ENCODE results near the gene SCRN2. TPM values are rescaled to one million over a fixed set of nuclear protein-coding genes. Genes with fewer than 3 reads are reported as not detected.

The SCRN2 gene
- total RNA-seq, 4 donors from 2014 or later: 11.0 to 22.3 (median 16.8) TPM

- no peak overlapping the region for H3K27ac ChIP-seq
- no peaks in the 10 kb centered on the region for H3K9me3 ChIP-seq
- no peak overlapping the region for H3K4me3 ChIP-seq
- H3K27me3 ChIP-seq: peaks cover 54 to 58% (median 57%) of the 10 kb centered on the region in 3 donors
- in situ Hi-C loops (cut with MboI; ENCODE audit: low sequenced_read_pairs in 4 of 4) (no loop called here), intact Hi-C loops (cut with DNase I; ENCODE audit: low total_unique reads) (no loop called here)
- ATAC-seq: no peak
- TF ChIP-seq POLR2A (IDR thresholded peaks at IDR 0.05): no peak
- no peak for DNase-seq
- peaks cover 0 to 3% of the 10 kb centered on the region in 2 donors for H3K4me1 ChIP-seq
- H3K36me3 ChIP-seq: no peaks in the 10 kb centered on the region
Measured at GRCh38 chr17:47856830-47857229, 15.8 kb upstream of the SCRN2 start.

- intact Hi-C loops (cut with DNase I; ENCODE audit: low total_unique reads): no loop called here
- no peak overlapping the region for H3K4me3 ChIP-seq
- no peak for TF ChIP-seq CTCF (IDR thresholded peaks at IDR 0.05 in 4 of 5, conservative IDR thresholded peaks at IDR 0.05 in 1 of 5)
- TF ChIP-seq POLR2A (IDR thresholded peaks at IDR 0.05): no peak
- in situ Hi-C loops (cut with MboI; ENCODE audit: low sequenced_read_pairs in 4 of 4): no loop called here
- no peaks in the 10 kb centered on the region for H3K9me3 ChIP-seq
- ATAC-seq (no peak), DNase-seq (no peak)
- no peaks in the 10 kb centered on the region for H3K36me3 ChIP-seq
- H3K4me1 ChIP-seq: peaks cover 5 to 14% of the 10 kb centered on the region in 2 donors
- no peak overlapping the region for H3K27ac ChIP-seq
- H3K27me3 ChIP-seq: peaks cover 64 to 67% (median 66%) of the 10 kb centered on the region in 3 donors
Measured at GRCh38 chr17:47855737-47856136, 14.7 kb upstream of the SCRN2 start.

- Histone ChIP-seq H3K27ac (no peak overlapping the region), H3K36me3 (no peaks in the 10 kb centered on the region), H3K27me3 (peaks cover 81 to 85% (median 81%) of the 10 kb centered on the region in 3 donors), H3K4me1 (peaks cover 5 to 16% of the 10 kb centered on the region in 2 donors), H3K4me3 (no peak overlapping the region), H3K9me3 (no peaks in the 10 kb centered on the region)
- intact Hi-C loops (cut with DNase I; ENCODE audit: low total_unique reads): no loop called here
- in situ Hi-C loops (cut with MboI; ENCODE audit: low sequenced_read_pairs in 4 of 4): no loop called here
- TF ChIP-seq CTCF (IDR thresholded peaks at IDR 0.05 in 4 of 5, conservative IDR thresholded peaks at IDR 0.05 in 1 of 5): no peak
- no peak for TF ChIP-seq POLR2A (IDR thresholded peaks at IDR 0.05)
- DNase-seq: no peak
- ATAC-seq: no peak
Measured at GRCh38 chr17:47853616-47854015, 12.5 kb upstream of the SCRN2 start.

GRCh38 chr17:47852113-47852949 is 11.3 kb upstream of the SCRN2 start:
- H3K36me3 ChIP-seq: no peaks in the 10 kb centered on the region
- H3K4me3 ChIP-seq: no peak overlapping the region
- DNase-seq (no peak), ATAC-seq (no peak)
- peaks cover 94 to 98% (median 94%) of the 10 kb centered on the region in 3 donors for H3K27me3 ChIP-seq
- H3K9me3 ChIP-seq: no peaks in the 10 kb centered on the region
- in situ Hi-C loops (cut with MboI; ENCODE audit: low sequenced_read_pairs in 4 of 4) (no loop called here), intact Hi-C loops (cut with DNase I; ENCODE audit: low total_unique reads) (no loop called here)
- no peak for TF ChIP-seq CTCF (IDR thresholded peaks at IDR 0.05 in 4 of 5, conservative IDR thresholded peaks at IDR 0.05 in 1 of 5)
- H3K27ac ChIP-seq: no peak overlapping the region
- peaks cover 5 to 16% of the 10 kb centered on the region in 2 donors for H3K4me1 ChIP-seq

GRCh38 chr17:47851764-47852112 is 10.7 kb upstream of the SCRN2 start:
- ATAC-seq: no peak
- H3K9me3 ChIP-seq: no peaks in the 10 kb centered on the region
- peaks cover 5 to 16% of the 10 kb centered on the region in 2 donors for H3K4me1 ChIP-seq
- no peak overlapping the region for H3K27ac ChIP-seq
- DNase-seq: no peak
- no peak overlapping the region for H3K4me3 ChIP-seq
- no peak for TF ChIP-seq POLR2A (IDR thresholded peaks at IDR 0.05)
- TF ChIP-seq CTCF (IDR thresholded peaks at IDR 0.05 in 4 of 5, conservative IDR thresholded peaks at IDR 0.05 in 1 of 5): no peak
- in situ Hi-C loops (cut with MboI; ENCODE audit: low sequenced_read_pairs in 4 of 4): no loop called here
- intact Hi-C loops (cut with DNase I; ENCODE audit: low total_unique reads): no loop called here
- no peaks in the 10 kb centered on the region for H3K36me3 ChIP-seq
- peaks cover 94 to 98% (median 95%) of the 10 kb centered on the region in 3 donors for H3K27me3 ChIP-seq
